CD4-positive, alpha-beta T cell (primary cell): ENCODE measurements around the gene OXSR1. TPM values are rescaled to one million over a fixed set of nuclear protein-coding genes. Genes with fewer than 3 reads are reported as not detected.
"Not testable (repeated sequence)": the region's sequence is repeated elsewhere in the genome, so short reads cannot be mapped to it uniquely, and the experiment has no call there.

Source experiments
- ATAC-seq: fragments of 200-7000 bp; cut with Tn5 transposase; one replicate; pipeline ENCODE4 v1.10.0; 2022; ENCODE audit warnings: mild to moderate bottlenecking; ENCODE audit not compliant: poor library complexity
- CTCF ChIA-PET: fragments of 350-600 bp; sonication (Branson Sonifier 250); formaldehyde crosslinking; loops from one replicate; lab custom pipeline; 2021; ENCODE audit warnings: antibody characterized with exemption, inconsistent platforms; lab: Charles Lee
- POLR2A ChIA-PET: fragments of 350-600 bp; sonication (Branson Sonifier 250); formaldehyde crosslinking; loops from one replicate; lab custom pipeline; 2021; ENCODE audit warnings: antibody characterized with exemption, inconsistent platforms; lab: Charles Lee
- DNase-seq, 14 experiments: peaks; one replicate each; pipeline ENCODE4 v3.0.0-alpha.2; 2013 to 2020; ENCODE audit warnings: mixed read lengths in 2 of 14
- H3K27ac ChIP-seq, 2 donors: one replicate each; pipeline versions ENCODE4 v1.5.1 to v1.7.0; 2013; ENCODE audit warnings: low read length in 2 of 2, low read depth in 1 of 2, mild to moderate bottlenecking in 1 of 2
- H3K27me3 ChIP-seq, 2 experiments: 1 replicate in 1 of 2; 2 replicates in 1 of 2; pipeline versions ENCODE4 v1.6.1 to v1.7.0; 2013; ENCODE audit warnings: low read length in 2 of 2, control low read depth in 1 of 2, mild to moderate bottlenecking in 1 of 2, moderate library complexity in 1 of 2; ENCODE audit not compliant: insufficient read depth in 2 of 2, control insufficient read depth in 1 of 2
- H3K36me3 ChIP-seq: one replicate; pipeline ENCODE4 v1.6.1; 2013; ENCODE audit warnings: low read length, control low read depth; ENCODE audit not compliant: insufficient read depth
- H3K4me1 ChIP-seq: one replicate; pipeline ENCODE4 v1.6.1; 2013; ENCODE audit warnings: low read length, control low read depth; ENCODE audit not compliant: insufficient read depth
- H3K4me3 ChIP-seq: one replicate; pipeline ENCODE4 v1.5.1; 2013; ENCODE audit warnings: mild to moderate bottlenecking, low read length, moderate library complexity
- H3K9me3 ChIP-seq, 2 experiments: 1 replicate in 1 of 2; 2 replicates in 1 of 2; pipeline versions ENCODE4 v1.6.1 to v1.7.0; 2013; ENCODE audit warnings: low read length in 2 of 2, mild to moderate bottlenecking in 2 of 2, control low read depth in 1 of 2, moderate library complexity in 1 of 2; ENCODE audit not compliant: control insufficient read depth in 1 of 2, insufficient read depth in 1 of 2
- H3K27ac Mint-ChIP-seq: one replicate; pipeline ENCODE4 v1.8.0; 2020; ENCODE audit warnings: mixed read lengths
- H3K27me3 Mint-ChIP-seq: one replicate; pipeline ENCODE4 v1.8.0; 2021; ENCODE audit warnings: mixed read lengths
- H3K36me3 Mint-ChIP-seq: one replicate; pipeline ENCODE4 v1.8.0; 2021; ENCODE audit warnings: low read depth, mixed read lengths
- H3K4me1 Mint-ChIP-seq: one replicate; pipeline ENCODE4 v1.8.0; 2021; ENCODE audit warnings: low read depth, mixed read lengths
- H3K4me3 Mint-ChIP-seq: one replicate; pipeline ENCODE4 v1.8.0; 2020; ENCODE audit warnings: mild to moderate bottlenecking, mixed read lengths
- H3K9me3 Mint-ChIP-seq: one replicate; pipeline ENCODE4 v1.8.0; 2020; ENCODE audit warnings: mixed read lengths
- intact Hi-C, 2 experiments: fragments of 100-400 bp; cut with DNase I in 1 of 2; cut with micrococcal nuclease in 1 of 2; formaldehyde crosslinking; loops; one replicate each; pipeline versions ENCODE4 v1.15.1 to v1.9.0; 2023 to 2025; cut with DNase I, micrococcal nuclease
- total RNA-seq, 174 experiments: library from RNA in 2 of 174; stranded (reverse) in 2 of 174; gene quantifications; one replicate each; pipeline ENCODE4 v1.2.3 and lab custom pipeline; 2021 to 2026
- TF ChIP-seq, protein P1 (sequence below): fragments of 200-600 bp; IDR thresholded peaks from one replicate; pipeline ENCODE4 v1.8.0; 2022; ENCODE audit warnings: antibody characterized with exemption, mild to moderate bottlenecking

Gene OXSR1
- total RNA-seq, 2 experiments from 2014 or later = 28.3 to 30.3 TPM

DNA sequence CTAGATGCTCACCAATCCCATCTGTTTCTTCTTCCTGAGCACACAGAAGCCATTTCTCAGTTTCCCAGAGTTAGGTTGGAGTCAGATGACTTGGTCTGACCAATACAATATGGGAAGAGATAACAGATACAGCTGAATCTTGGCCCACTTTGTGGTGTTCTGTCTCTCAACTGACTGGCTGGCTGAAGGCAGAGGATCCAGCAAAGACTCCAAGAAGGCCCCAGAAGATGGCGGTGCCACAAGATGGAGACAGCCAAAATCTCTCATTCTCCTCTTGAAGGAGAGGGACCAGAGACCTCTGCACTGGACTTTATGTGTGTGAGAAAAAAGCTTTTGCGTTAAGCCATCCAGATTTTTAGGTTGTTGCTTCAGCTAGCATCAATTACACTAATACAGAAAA, 8.2 kb upstream of the OXSR1 start:
- Histone ChIP-seq H3K4me1 (peaks cover 6% of the 10 kb centered on the region), H3K9me3 (no peaks in the 10 kb centered on the region), H3K4me3 (no peak overlapping the region), H3K36me3 (no peaks in the 10 kb centered on the region), H3K27ac (no peak overlapping the region), H3K27me3 (no peaks in the 10 kb centered on the region)
- Mint-ChIP-seq H3K27ac (no peak overlapping the region), H3K27me3 (no peaks in the 10 kb centered on the region), H3K4me1 (peaks cover under 1% of the 10 kb centered on the region), H3K9me3 (no peaks in the 10 kb centered on the region), H3K36me3 (no peaks in the 10 kb centered on the region), H3K4me3 (no peak overlapping the region)
- intact Hi-C loops = no loop called here
- no peak for DNase-seq
- ChIA-PET CTCF (interaction anchor here (0.6 kb wide), 1 partner anchor 42 kb away, joined by 3 read pairs; no protein-coding TSS in a partner anchor), POLR2A (interaction anchor here (1.4 kb wide), 1 partner anchor 8 kb away, joined by 4 read pairs; the partner anchor contains the start of gene OXSR1)
- ATAC-seq = no peak
- TF ChIP-seq, protein P1, sequence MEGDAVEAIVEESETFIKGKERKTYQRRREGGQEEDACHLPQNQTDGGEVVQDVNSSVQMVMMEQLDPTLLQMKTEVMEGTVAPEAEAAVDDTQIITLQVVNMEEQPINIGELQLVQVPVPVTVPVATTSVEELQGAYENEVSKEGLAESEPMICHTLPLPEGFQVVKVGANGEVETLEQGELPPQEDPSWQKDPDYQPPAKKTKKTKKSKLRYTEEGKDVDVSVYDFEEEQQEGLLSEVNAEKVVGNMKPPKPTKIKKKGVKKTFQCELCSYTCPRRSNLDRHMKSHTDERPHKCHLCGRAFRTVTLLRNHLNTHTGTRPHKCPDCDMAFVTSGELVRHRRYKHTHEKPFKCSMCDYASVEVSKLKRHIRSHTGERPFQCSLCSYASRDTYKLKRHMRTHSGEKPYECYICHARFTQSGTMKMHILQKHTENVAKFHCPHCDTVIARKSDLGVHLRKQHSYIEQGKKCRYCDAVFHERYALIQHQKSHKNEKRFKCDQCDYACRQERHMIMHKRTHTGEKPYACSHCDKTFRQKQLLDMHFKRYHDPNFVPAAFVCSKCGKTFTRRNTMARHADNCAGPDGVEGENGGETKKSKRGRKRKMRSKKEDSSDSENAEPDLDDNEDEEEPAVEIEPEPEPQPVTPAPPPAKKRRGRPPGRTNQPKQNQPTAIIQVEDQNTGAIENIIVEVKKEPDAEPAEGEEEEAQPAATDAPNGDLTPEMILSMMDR = no peak

DNA sequence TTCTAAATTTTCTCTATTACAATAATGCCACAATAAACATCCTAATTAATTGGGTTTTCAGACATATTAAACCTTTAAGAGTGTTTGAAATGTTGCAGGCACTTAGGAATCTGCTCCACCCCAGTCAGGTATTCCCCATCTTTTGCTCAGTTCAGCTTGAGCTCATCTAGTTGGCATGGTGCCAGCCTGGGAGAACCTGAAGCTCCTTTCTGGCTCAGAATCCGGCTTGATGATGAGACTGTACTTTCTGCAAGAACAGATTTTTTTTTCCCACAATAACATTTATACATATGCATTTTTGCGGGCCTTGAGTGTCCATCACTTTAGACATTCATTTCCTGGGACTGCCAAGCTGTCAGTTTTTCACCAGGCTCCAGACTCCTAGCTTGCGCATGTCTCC, 7.7 kb upstream of the OXSR1 start:
- TF ChIP-seq, protein P1 = no peak
- ATAC-seq (no peak), DNase-seq (no peak)
- no peaks in the 10 kb centered on the region for H3K27me3 ChIP-seq
- intact Hi-C loops = no loop called here
- no peaks in the 10 kb centered on the region for H3K4me1 Mint-ChIP-seq
- H3K27ac Mint-ChIP-seq = no peak overlapping the region
- H3K27ac ChIP-seq = no peak overlapping the region
- no peaks in the 10 kb centered on the region for H3K36me3 ChIP-seq
- H3K9me3 Mint-ChIP-seq = no peaks in the 10 kb centered on the region
- H3K4me3 ChIP-seq = no peak overlapping the region
- H3K27me3 Mint-ChIP-seq = no peaks in the 10 kb centered on the region
- no peaks in the 10 kb centered on the region for H3K9me3 ChIP-seq
- ChIA-PET CTCF (no interaction called here), POLR2A (interaction anchor here (1.3 kb wide), 2 partner anchors 8 to 21 kb away, joined by 3 read pairs; partner anchors contain the start of gene ACAA1)
- no peak overlapping the region for H3K4me3 Mint-ChIP-seq
- peaks cover 2% of the 10 kb centered on the region for H3K4me1 ChIP-seq
- no peaks in the 10 kb centered on the region for H3K36me3 Mint-ChIP-seq

DNA sequence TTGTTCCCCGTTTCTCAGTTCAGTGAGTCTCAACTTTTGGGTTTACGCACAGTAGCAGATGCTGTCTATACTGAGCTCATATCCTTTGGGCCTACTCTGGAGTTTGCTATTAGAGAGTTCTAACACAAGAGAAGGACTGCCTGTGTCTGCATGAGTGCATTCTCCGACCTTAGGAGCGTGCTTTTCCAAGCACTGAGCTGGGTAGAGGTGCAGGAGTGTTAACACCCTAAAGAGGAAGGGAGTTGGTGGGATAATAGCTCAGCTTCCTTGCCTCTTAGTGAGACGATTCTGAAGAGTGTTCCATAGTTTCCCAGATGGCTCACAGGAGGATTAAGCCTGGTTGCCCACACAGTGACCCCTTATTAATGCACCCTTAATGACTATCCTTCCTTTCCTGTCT, 6.9 kb upstream of the OXSR1 start:
- Mint-ChIP-seq H3K4me3 (no peak overlapping the region), H3K27me3 (no peaks in the 10 kb centered on the region), H3K4me1 (no peaks in the 10 kb centered on the region), H3K36me3 (no peaks in the 10 kb centered on the region), H3K27ac (no peak overlapping the region), H3K9me3 (no peaks in the 10 kb centered on the region)
- H3K27me3 ChIP-seq = no peaks in the 10 kb centered on the region
- intact Hi-C loops = no loop called here
- H3K27ac ChIP-seq = no peak overlapping the region
- DNase-seq (no peak), ATAC-seq (no peak)
- ChIA-PET CTCF (no interaction called here), POLR2A (interaction anchor here (1.3 kb wide), 2 partner anchors 9 to 21 kb away, joined by 3 read pairs; partner anchors contain the start of gene ACAA1)
- no peak overlapping the region for H3K4me3 ChIP-seq
- H3K36me3 ChIP-seq = no peaks in the 10 kb centered on the region
- TF ChIP-seq, protein P1 = no peak
- no peaks in the 10 kb centered on the region for H3K4me1 ChIP-seq
- no peaks in the 10 kb centered on the region for H3K9me3 ChIP-seq

DNA sequence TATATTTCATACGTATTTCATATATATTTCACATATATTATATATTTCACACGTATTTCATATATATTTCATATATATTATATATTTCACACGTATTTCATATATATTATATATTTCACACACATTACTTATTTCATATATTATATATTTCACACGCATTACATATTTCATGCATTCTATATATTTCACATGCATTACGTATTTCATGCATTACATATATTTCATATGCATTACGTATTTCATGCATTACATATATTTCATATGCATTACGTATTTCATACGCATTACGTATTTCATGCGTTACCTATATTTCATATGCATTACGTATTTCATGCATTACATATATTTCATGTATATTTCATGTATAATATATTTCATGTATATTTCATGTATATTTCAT, 4.6 kb upstream of the OXSR1 start:
- H3K4me3 ChIP-seq, intact Hi-C loops, H3K27me3 Mint-ChIP-seq, H3K27ac ChIP-seq, POLR2A ChIA-PET, ATAC-seq, CTCF ChIA-PET, H3K36me3 ChIP-seq, H3K9me3 ChIP-seq, DNase-seq, H3K27ac Mint-ChIP-seq, H3K36me3 Mint-ChIP-seq, H3K27me3 ChIP-seq, H3K4me3 Mint-ChIP-seq, H3K9me3 Mint-ChIP-seq: not testable (repeated sequence)
- H3K4me1 ChIP-seq = peaks cover 13% of the 10 kb centered on the region
- H3K4me1 Mint-ChIP-seq = peaks cover 15% of the 10 kb centered on the region
